ENCODE data around the gene TUBB. TPM values are rescaled to one million over a fixed set of nuclear protein-coding genes. Genes with fewer than 3 reads are reported as not detected.

TUBB gene
- total and polyA plus RNA-seq, 9 of the 15 experiments (the other 6 are each of a cell fraction or from before 2014, with no cell fraction given), result 971 to 2,870 (median 1,478) TPM

DNA sequence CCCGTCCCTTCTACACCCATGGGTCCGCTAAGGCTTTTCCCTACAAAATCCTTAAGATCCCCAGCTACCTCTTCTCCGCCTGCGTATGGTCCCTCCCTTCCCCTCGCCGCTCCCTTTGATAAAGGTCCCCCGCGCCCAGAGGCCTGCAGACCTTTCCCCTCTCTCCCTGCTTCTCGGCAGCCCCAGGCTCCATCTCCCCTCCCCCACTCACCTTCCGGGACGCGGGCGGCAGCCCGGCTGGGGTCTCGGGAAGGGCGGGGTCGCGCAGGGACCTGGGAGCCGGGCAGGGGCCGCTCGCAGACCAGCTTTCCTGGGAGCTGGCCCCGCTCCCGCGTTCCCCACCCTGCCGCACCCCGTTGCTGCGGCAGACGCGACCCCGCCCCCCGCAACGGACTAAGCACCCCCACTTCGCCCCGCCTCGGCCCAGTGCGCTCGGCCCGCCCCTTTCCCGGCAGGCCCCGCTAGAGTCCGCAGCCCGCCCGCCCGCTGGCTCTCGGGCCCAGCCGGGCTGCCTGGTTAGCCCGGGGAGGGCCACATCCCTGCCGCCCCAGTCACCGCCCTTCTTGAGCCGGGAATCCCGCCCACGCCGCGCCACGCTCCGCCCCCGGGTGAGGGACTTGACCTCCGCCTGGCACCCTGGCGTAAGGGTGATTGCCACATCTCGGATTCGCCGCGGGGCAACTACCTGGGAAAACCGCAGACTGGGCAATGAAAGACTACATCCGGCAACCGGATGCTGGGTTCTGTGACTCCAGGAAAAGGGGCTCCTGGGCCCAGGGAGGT is 22.4 kb downstream of the TUBB start, which contains the start of gene FLOT1 (continued):
- peak; percentile 69 for TF ChIP-seq POLR2B (IDR thresholded peaks at IDR 0.05; ENCODE audit: low read depth, partially characterized antibody)
- no peak for TF ChIP-seq MBD1 (CRISPR knock-in tag; IDR thresholded peaks at IDR 0.05)
- no peak for TF ChIP-seq SMAD2 (IDR thresholded peaks at IDR 0.05; ENCODE audit: low read depth, low read length)
- TF ChIP-seq TEAD1 (CRISPR knock-in tag; IDR thresholded peaks at IDR 0.05), result peak; percentile 39 to 48; a peak in 2 of 4 replicates
- TF ChIP-seq USF2 (CRISPR knock-in tag; IDR thresholded peaks at IDR 0.05), result no peak
- TF ChIP-seq RBM34 (IDR thresholded peaks at IDR 0.05; ENCODE audit: borderline replicate concordance, insufficient read depth, low read length), result no peak
- TF ChIP-seq, protein P1, sequence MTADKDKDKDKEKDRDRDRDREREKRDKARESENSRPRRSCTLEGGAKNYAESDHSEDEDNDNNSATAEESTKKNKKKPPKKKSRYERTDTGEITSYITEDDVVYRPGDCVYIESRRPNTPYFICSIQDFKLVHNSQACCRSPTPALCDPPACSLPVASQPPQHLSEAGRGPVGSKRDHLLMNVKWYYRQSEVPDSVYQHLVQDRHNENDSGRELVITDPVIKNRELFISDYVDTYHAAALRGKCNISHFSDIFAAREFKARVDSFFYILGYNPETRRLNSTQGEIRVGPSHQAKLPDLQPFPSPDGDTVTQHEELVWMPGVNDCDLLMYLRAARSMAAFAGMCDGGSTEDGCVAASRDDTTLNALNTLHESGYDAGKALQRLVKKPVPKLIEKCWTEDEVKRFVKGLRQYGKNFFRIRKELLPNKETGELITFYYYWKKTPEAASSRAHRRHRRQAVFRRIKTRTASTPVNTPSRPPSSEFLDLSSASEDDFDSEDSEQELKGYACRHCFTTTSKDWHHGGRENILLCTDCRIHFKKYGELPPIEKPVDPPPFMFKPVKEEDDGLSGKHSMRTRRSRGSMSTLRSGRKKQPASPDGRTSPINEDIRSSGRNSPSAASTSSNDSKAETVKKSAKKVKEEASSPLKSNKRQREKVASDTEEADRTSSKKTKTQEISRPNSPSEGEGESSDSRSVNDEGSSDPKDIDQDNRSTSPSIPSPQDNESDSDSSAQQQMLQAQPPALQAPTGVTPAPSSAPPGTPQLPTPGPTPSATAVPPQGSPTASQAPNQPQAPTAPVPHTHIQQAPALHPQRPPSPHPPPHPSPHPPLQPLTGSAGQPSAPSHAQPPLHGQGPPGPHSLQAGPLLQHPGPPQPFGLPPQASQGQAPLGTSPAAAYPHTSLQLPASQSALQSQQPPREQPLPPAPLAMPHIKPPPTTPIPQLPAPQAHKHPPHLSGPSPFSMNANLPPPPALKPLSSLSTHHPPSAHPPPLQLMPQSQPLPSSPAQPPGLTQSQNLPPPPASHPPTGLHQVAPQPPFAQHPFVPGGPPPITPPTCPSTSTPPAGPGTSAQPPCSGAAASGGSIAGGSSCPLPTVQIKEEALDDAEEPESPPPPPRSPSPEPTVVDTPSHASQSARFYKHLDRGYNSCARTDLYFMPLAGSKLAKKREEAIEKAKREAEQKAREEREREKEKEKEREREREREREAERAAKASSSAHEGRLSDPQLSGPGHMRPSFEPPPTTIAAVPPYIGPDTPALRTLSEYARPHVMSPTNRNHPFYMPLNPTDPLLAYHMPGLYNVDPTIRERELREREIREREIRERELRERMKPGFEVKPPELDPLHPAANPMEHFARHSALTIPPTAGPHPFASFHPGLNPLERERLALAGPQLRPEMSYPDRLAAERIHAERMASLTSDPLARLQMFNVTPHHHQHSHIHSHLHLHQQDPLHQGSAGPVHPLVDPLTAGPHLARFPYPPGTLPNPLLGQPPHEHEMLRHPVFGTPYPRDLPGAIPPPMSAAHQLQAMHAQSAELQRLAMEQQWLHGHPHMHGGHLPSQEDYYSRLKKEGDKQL (CRISPR knock-in tag; IDR thresholded peaks at IDR 0.05; ENCODE audit: borderline replicate concordance), result no peak
- TF ChIP-seq POU5F1 (IDR thresholded peaks at IDR 0.05; ENCODE audit: borderline replicate concordance, low read depth, low read length, partially characterized antibody), result no peak
- TF ChIP-seq ELK1 (CRISPR knock-in tag; IDR thresholded peaks at IDR 0.05), result no peak
- peak; percentile 30 for TF ChIP-seq TBP (optimal IDR thresholded peaks at IDR 0.05; ENCODE audit: low read depth, low read length)
- TF ChIP-seq CBFB (CRISPR knock-in tag; IDR thresholded peaks at IDR 0.05), result no peak
- TF ChIP-seq, protein P2, sequence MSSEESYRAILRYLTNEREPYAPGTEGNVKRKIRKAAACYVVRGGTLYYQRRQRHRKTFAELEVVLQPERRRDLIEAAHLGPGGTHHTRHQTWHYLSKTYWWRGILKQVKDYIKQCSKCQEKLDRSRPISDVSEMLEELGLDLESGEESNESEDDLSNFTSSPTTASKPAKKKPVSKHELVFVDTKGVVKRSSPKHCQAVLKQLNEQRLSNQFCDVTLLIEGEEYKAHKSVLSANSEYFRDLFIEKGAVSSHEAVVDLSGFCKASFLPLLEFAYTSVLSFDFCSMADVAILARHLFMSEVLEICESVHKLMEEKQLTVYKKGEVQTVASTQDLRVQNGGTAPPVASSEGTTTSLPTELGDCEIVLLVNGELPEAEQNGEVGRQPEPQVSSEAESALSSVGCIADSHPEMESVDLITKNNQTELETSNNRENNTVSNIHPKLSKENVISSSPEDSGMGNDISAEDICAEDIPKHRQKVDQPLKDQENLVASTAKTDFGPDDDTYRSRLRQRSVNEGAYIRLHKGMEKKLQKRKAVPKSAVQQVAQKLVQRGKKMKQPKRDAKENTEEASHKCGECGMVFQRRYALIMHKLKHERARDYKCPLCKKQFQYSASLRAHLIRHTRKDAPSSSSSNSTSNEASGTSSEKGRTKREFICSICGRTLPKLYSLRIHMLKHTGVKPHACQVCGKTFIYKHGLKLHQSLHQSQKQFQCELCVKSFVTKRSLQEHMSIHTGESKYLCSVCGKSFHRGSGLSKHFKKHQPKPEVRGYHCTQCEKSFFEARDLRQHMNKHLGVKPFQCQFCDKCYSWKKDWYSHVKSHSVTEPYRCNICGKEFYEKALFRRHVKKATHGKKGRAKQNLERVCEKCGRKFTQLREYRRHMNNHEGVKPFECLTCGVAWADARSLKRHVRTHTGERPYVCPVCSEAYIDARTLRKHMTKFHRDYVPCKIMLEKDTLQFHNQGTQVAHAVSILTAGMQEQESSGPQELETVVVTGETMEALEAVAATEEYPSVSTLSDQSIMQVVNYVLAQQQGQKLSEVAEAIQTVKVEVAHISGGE (CRISPR knock-in tag; IDR thresholded peaks at IDR 0.05), result peak in 1 of 3 experiments; percentile 67; a peak in 2 of 6 replicates

All from K562 (cell line).